Stimulated activated CD4-positive, alpha-beta T cell treated with anti-CD3 and anti-CD28 coated beads, Interleukin-1b, Interleukin-23, amount 100 ng/mL, for 24 hours (primary cell): ENCODE data around the gene MOXD1.

Experiments used
- DNase-seq, 4 experiments: peaks; one replicate each; pipeline ENCODE4 v3.0.0-alpha.2; 2020; ENCODE audit warnings: low read depth in 4 of 4, low spot score in 1 of 4

MOXD1 gene

DNA sequence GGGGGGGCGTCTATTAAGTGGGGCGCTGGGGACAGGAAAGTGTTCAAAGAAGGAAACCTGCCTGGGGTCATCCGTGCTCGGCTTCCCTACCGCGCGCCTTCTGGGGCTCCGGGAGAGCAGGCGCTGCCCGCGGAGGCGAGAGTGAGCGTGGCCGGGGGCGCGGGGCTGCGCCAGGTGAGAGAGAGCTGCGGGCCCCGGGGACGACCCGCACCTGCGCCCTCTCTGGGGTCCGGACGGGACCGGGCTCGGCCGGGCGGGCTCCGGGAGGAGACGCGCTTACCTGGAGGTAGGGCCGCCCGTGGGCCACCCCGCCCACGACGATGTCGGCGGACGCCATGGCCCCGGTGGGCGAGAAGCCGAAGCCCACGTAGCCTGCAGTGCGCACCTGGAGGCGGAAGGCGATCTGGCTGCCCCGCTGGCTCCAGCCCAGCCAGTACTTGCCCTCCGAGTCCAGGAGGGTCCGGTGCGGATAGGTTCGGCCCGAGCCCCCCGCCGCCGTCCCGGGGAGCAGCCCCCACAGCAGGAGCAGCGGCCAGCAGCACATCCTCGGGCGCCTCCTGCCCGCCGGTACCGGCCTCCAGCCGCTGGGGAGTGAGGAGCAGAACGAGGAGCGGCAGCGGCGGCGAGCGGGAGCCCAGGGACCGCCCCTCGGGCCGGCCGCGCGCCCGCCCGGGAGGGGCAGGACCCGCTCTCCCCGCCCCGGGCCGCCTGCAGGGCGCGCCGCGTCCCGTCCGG is at the start of gene MOXD1:
Gene MOXD1, minus strand, starts transcription at position 593 of the 735 bp plus-strand sequence. Its CDS starts 49 bp downstream, at position 544.
- DNase-seq, result no peak

- DNase-seq, result no peak
These were observed 45.6 kb upstream of the MOXD1 start for GRCh38 chr6:132446855-132447241.

- no peak for DNase-seq
These were observed 45.0 kb upstream of the MOXD1 start for GRCh38 chr6:132446141-132446854.

DNA sequence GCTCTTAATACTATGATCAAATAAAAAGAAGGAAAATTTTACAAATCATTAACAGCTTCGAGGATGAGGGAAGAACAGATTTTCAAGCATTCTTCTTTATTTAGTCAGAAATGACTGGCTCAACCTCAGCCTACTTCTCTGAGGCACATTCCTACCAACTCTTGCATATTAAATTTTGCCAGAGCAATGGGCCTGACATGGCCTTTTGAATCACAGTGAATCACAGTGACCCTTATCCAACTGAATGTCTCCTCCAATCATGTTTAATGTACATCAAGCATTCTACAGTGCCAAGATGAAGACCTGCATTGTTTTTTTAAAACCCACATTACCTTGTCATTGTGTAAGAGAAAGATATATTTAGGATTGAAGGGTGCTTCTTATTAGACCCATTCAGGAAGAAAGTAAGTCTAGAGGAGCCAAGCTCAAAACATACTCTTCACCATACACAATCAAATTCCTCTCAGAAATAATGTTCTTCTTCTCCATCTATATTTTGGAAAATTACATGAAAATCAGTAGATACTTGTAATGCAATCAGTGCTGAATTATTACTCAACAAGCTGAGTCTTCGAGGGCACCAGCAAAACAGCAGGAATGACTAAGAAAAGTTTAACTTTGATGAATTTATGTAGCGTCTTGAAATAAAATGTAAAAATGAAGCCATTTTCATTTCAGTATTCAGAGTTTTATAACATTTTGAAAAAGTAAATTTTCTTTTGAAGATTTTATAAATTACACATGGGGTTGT is 44.1 kb upstream of the MOXD1 start:
- no peak for DNase-seq

GRCh38 chr6:132443206-132443605 is 41.9 kb upstream of the MOXD1 start:
- no peak for DNase-seq

DNA sequence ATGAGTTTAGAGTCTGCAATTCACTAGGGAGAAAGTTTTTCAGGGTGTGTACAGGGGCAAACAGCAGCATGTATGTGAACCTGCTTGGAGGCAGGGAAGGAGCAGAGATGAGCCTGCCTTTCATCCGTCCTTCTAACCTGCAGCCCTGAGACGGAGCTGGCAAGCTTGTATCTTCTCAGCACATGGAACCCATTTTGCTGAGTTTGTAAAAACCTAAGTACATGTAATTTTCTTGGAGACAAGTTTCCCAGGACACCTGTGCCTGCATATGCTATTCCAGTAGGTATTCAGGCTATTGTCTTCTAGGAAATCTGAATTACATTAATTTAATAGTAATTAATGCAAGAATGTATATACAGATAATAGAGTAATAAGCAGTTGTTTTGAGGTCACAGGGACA is 28.8 kb upstream of the MOXD1 start:
- no peak for DNase-seq

DNA sequence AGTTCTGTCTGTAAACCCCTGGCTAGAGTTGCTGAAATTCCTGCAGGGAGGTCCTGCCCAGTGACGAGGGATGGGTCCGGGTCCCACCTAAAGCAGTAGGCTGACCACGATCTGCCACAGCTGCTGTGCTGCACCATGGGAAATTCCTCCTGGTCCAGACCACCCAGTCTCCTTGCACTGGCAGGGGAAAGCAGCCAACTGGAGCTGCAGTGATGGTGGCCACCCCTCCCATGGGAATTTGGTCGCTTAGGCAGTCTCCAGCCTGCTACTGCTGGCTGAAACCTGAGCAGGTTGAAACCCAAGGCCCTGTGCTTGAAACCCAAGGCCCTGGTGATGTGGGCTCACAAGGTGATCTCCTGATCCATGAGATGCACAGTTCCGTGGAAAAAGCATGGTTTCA is 23.9 kb upstream of the MOXD1 start:
- DNase-seq, result no peak

DNA sequence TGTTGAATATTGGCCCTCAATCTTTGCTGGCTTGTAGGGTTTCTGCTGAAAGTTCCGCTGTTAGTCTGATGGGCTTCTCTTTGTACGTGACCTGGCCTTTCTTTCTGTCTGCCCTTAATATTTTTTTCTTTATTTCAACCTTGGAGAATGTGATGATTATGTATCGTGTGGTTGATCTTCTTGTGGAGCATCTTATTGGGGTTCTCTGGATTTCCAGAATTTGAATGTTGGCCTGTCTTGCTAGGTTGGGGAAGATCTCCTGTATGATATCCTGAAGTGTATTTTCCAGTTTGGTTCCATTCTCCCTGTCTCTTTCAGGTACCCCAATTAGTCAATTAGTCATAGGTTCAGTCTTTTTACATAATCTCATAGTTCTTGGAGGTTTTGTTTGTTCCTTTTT is 22.6 kb upstream of the MOXD1 start:
- DNase-seq, result no peak

GRCh38 chr6:132418235-132418965 is 17.1 kb upstream of the MOXD1 start:
- DNase-seq, result no peak

GRCh38 chr6:132414761-132415160 is 13.5 kb upstream of the MOXD1 start:
- DNase-seq, result no peak

DNA sequence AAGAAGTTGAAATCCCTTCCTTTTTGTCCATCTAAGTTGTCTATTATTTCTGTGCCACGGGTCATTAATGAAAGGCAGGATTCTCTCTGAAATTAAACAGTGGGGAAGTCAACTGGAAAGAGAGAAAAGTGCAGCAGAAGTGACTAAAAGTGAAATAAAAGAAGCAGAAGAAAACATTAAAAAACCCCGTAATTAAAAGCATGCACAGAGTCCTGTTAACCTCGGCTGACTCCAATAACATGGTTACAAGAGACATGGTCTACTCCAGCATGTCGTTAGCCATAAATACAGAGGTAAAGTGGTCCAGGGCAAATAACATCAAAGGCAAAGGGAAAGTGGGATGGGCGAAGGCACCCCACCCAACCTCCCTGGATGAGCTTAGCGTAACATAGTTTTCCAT is 13.0 kb upstream of the MOXD1 start:
- DNase-seq, result no peak

DNA sequence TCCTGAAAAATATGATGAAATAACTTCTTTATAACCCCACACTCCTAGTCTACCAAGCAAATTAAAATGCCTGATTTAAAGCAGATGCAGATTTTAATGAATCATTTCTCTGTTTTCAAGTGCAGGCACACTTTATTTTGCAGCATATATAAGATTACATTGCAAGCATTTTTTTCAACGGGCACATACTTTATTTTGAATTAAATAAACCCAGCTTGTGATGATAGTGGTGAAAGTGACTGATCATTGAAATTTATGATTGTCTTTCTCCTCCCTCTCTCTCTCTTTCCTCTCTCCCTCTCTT is 12.2 kb upstream of the MOXD1 start:
- DNase-seq, result no peak

- no peak for DNase-seq
These were observed 11.6 kb upstream of the MOXD1 start for GRCh38 chr6:132412656-132413498.

- DNase-seq, result no peak
These were observed 10.0 kb upstream of the MOXD1 start for GRCh38 chr6:132411296-132411695.

- no peak for DNase-seq
These were observed 9.6 kb upstream of the MOXD1 start for GRCh38 chr6:132410830-132411229.

- no peak for DNase-seq
These were observed 4.1 kb upstream of the MOXD1 start for GRCh38 chr6:132405143-132405915.

- no peak for DNase-seq
These were observed 3.5 kb upstream of the MOXD1 start for GRCh38 chr6:132404736-132405135.

- DNase-seq, result no peak
These were observed 3.1 kb upstream of the MOXD1 start for GRCh38 chr6:132404330-132404729.

DNA sequence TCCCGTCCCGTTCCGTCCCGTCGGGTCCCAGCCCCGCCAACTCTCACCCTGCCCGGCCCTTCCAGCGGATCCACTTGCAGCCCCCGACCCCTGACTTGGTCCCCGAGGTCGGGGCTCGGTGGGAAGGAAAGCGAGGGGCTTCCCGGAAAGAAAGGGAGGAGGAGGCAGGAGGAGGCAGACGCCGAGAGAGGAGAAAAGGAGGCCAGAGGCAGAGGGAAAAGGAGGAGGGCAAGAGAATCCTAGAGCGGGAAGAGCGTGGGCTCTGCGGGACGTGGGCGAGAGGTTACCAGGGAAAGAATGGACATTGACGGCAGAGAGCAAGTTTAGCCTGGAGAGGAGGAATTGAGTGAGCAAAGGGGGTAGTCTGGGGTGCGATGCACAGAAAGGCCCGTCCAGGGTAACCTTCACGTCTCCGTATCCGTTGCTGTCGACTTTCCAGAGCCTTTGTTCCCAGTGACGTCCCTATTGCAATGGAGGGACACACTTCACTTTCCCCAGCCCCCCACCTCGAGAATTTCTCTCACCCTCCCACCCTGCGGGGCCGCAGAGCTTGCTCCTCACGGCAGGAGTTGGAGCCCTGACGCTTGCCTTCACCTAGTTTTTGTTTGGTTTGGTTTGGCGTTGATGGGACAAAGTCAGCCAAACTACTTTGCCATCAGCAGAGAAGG is 477 bp upstream of the MOXD1 start:
- DNase-seq, result no peak

DNA sequence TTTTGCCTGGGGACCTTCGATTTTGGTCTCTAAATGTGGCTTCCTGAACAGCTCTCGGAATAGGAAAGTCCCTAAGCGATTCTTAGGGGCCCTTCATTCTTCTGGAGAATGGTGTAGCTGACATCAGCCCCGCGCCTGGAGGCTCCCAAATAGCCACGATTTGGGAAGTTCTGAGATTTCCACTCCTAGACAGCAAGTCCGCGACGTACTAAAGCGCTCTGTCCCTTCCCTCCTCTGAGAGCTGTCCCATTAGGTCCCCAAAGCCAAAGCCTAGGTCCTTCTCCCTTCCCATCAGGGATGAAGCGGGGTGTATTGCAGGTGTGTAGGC is 756 bp downstream of the MOXD1 start:
- no peak for DNase-seq
